Measurements from ENCODE around the gene EVI2B. TPM values are rescaled to one million over a fixed set of nuclear protein-coding genes. Genes with fewer than 3 reads are reported as not detected.
"Not testable (repeated sequence)": the region's sequence is repeated elsewhere in the genome, so short reads cannot be mapped to it uniquely, and the experiment has no call there.

Gene EVI2B
- total RNA-seq, 1 donor from 2014 or later = 13.0 TPM

DNA sequence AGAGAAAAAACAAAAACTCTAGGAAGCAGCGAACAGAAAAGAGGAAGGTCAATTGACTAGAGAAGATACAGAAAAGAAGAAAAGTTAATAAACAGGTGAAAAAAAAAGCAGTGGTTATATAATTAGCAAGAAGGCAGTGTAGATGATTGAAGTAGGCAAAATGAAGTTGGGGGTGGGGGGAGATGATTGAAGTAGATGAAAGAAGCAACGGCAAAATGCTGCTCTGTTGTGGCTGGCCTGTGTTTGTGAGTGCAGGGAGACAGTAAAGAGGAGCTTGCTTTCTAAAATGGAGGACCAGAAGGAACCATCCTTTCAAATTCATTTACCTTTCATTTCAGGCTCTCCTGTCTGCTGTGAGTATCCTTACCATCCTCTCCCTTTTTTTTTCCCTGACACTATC, 3.6 kb downstream of the EVI2B start:
- DNase-seq (ENCODE audit: low spot score) = no peak

DNA sequence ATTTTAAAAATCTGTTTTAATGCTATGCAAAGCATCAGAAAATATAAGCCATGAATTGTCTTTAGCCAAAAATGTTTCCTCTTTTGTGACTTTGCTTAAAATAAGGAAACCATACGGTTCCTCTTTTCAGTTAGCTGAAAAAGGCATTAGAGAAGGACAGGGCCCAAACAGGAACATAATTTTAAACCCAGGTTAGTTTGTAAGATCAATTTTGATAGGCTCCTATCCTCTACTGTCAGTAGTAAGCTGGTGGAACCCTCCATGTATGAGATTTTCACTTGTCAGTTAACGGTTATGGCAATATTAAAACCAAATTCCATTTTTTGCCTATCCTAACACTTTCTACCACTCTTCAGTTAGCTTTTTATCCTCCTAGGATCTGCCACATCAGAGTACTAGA, 4.3 kb downstream of the EVI2B start:
- no peak for DNase-seq (ENCODE audit: low spot score)

- DNase-seq (ENCODE audit: low spot score) = no peak
These were observed 5.2 kb downstream of the EVI2B start for GRCh38 chr17:31308372-31309334.

GRCh38 chr17:31307640-31308039, 6.2 kb downstream of the EVI2B start:
- no peak for DNase-seq (ENCODE audit: low spot score)

- no peak for DNase-seq (ENCODE audit: low spot score)
These were observed 14.2 kb downstream of the EVI2B start for GRCh38 chr17:31299624-31300023.

DNA sequence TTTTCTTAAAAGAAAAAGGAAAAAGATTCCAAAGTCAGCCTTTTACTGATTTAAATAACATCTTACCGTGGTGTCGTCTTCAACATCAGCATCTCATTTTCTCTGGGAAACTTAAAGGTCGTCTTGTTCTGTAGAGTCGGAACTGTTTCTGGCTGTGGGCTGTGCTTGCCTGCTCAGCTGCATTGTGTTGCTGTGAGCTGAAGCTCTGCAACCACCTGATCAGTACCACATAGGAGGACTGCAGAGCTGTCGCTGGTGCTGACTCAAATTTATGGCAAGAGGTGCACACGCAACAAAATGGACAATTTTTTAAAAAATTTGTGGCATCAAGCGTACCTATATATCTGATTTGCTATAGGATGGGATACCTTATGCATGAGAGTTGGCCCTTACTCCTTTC, 16.8 kb downstream of the EVI2B start, which contains the start of gene OMG:
Gene OMG, minus strand, starts transcription at position 150 of the 400 bp plus-strand sequence. CDS start 908 bp downstream, outside the sequence.
- no peak for DNase-seq (ENCODE audit: low spot score)

DNA sequence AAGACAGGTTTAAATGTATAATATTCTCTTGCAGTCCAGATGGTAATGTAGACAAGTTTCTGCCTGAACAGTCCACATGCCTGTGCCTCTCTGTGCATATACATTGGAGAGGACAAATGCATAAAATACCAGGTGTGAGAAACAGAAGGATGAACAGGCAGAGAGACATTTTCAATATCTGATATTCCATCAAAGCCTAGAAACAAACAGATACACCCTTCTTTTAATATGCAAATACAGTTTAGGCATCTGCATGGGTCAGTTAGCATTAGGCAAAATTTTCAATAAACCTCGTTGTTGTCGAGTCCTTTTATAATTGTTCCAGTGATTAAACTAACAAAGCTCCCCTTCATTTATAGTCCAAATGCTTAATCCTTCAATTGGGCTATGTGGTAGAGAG, 17.7 kb downstream of the EVI2B start:
- no peak for DNase-seq (ENCODE audit: low spot score)

DNA sequence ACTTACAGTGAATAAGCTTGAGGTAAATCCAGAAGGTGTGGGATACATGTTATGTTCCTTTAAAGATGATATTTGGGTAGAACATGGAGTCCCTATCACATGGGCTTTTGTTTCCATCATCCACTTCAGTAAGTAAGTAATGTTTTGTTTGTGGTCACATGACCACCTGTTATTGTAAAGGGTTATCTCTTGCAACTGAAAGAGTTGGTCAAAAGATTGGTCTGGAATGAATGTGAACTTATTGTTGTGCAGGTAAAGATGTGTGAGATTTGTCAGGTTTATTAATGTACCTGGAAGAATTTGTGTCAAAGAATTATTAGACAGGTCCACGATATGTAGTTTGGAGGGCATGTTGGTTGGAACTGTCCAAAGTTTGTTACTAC, 18.4 kb downstream of the EVI2B start:
- no peak for DNase-seq (ENCODE audit: low spot score)

DNA sequence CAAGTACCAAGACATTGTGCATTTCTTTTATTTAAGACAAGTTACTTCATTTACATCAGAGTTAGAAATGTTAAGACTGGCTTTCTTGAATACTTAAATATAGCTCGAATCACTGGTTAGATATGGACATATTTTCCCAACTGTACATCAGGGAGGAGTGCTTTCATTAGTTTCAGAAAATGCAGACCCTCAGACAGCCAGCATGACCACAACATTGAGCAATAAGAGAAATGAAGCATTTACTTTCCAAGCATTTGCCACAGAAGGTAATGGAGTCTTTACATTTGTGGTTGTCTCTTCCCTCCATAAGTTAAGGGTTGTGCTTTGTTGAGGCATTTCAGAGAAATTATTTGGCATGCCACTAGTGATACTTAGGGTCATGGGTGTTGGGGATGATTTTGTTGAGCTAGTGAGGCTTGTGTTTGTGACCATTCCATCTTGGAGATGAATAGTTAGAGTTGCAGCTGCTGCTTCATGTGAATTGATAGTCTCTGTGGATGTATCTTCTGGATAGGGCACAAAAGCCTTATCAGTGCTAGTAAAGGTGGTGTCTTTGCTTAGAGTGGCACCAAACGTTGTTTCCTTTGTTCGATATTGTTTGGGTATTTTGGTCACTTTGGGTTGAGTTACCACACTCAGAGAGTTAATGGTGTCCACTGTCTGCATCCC, 18.9 kb downstream of the EVI2B start:
- DNase-seq (ENCODE audit: low spot score) = no peak

DNA sequence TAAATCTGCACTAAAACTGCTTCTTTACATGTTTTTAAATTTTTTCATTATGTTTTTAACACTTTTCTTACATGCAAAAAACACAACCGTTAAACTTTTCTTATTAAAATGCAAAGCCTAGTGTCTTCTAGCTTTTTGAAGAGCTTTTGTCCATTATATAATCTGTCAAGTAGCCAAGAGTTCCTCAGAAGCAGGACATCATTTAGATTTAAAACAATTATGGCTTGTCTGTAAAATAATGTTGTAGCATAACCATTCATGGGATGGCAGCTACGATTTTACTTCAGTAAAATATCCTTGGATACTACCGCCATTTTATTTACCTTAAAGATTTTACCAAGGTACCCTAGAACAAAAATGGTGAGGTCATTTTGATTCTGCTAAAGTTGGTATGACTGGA, 19.6 kb downstream of the EVI2B start:
- no peak for DNase-seq (ENCODE audit: low spot score)

DNA sequence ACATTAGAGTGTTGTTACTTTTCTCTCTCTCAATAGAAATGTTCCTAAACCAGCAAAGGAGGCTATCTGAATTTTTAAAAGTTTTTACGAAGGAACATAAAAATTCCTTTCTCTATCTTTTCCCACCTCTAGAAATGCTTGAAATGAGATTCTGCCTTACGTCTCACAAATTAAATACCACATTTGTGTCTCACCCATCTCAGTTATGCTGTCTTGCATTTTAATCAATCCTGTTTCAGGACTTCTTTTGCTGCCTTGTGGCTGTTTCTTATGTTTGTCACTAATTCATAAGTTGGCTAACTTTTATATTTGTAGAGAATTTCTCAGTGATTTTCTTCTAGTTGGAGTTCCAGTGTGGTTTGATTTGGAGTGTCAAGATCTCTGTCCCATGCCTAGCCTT, 20.3 kb downstream of the EVI2B start:
- DNase-seq (ENCODE audit: low spot score) = no peak

- no peak for DNase-seq (ENCODE audit: low spot score)
These were observed 22.0 kb downstream of the EVI2B start for GRCh38 chr17:31291820-31292219.

DNA sequence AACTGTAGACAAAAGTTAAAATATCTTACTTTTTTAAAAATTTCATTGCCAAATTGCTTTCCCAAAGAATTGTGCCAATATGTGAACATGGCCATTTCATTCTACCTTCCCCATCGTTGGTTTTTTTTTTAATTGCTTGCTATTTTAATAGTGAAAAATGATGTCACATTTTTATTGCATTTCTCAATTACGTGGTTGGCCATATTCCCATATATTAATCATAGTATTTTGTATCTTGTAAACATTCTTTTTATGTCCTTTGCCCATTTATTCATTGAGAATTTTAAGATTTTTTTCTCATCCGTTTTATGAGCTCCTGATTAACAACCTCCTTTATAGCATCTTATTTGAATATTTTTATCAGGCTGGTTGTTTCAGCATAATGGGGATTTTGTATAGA, 24.1 kb downstream of the EVI2B start:
- no peak for DNase-seq (ENCODE audit: low spot score)

GRCh38 chr17:31287932-31288331, 25.9 kb downstream of the EVI2B start:
- DNase-seq (ENCODE audit: low spot score) = not testable (repeated sequence)

DNA sequence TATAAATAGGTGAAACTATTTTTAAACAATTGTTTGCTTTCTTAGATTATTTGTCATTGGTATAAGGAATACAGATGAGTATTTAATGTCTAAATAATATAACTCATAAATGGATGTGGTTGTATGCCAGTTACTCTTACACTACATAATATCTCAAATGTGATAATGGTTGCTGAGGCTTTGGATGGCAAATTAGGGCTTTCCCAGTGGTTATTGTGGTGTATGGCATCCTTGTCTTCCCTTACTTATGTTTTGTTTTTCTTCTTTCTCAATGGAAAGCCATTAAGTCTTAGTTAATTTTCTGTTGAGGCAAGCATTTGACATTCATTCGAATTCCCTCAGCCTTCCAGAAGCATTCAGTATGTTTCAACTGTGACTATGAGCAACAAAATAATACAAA, 27.3 kb downstream of the EVI2B start:
- DNase-seq (ENCODE audit: low spot score) = no peak

- DNase-seq (ENCODE audit: low spot score) = no peak
These were observed 30.0 kb downstream of the EVI2B start for GRCh38 chr17:31283841-31284240.

- DNase-seq (ENCODE audit: low spot score) = no peak
These were observed 32.8 kb downstream of the EVI2B start for GRCh38 chr17:31281061-31281460.

GRCh38 chr17:31279401-31279800, 34.5 kb downstream of the EVI2B start:
- no peak for DNase-seq (ENCODE audit: low spot score)

- no peak for DNase-seq (ENCODE audit: low spot score)
These were observed 38.7 kb downstream of the EVI2B start for GRCh38 chr17:31275116-31275515.

GRCh38 chr17:31274252-31274651, 39.6 kb downstream of the EVI2B start:
- no peak for DNase-seq (ENCODE audit: low spot score)

GRCh38 chr17:31273516-31273915, 40.3 kb downstream of the EVI2B start:
- no peak for DNase-seq (ENCODE audit: low spot score)

DNA sequence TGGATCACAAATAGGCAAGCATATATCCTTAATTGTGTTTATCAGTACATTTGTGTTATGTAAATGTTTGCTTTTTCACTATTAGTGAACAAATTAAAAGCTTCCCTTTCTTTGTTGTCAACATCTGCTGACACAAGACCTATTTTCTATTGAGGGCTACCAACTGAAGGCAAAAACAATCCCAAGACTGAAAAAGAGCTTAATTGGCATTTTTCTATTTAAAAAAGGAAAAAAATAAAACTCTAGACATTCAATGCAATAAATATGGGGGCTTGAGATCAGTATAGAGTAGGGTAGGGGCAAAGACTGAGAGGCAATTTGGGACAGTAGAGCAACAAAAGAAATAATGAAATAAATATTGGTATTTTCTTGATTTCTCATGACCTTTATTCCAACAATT, 41.1 kb downstream of the EVI2B start:
- no peak for DNase-seq (ENCODE audit: low spot score)

GRCh38 chr17:31272236-31272635, 41.6 kb downstream of the EVI2B start:
- DNase-seq (ENCODE audit: low spot score) = no peak

All from mucosa of gallbladder (tissue), 1 donor.